Measurements from ENCODE around the gene MPPE1. TPM values are rescaled to one million over a fixed set of nuclear protein-coding genes. Genes with fewer than 3 reads are reported as not detected.

The MPPE1 gene
- total and polyA plus RNA-seq, 9 of the 15 experiments (the other 6 are each of a cell fraction or from before 2014, with no cell fraction given) = 10.7 to 19.5 (median 13.3) TPM

DNA sequence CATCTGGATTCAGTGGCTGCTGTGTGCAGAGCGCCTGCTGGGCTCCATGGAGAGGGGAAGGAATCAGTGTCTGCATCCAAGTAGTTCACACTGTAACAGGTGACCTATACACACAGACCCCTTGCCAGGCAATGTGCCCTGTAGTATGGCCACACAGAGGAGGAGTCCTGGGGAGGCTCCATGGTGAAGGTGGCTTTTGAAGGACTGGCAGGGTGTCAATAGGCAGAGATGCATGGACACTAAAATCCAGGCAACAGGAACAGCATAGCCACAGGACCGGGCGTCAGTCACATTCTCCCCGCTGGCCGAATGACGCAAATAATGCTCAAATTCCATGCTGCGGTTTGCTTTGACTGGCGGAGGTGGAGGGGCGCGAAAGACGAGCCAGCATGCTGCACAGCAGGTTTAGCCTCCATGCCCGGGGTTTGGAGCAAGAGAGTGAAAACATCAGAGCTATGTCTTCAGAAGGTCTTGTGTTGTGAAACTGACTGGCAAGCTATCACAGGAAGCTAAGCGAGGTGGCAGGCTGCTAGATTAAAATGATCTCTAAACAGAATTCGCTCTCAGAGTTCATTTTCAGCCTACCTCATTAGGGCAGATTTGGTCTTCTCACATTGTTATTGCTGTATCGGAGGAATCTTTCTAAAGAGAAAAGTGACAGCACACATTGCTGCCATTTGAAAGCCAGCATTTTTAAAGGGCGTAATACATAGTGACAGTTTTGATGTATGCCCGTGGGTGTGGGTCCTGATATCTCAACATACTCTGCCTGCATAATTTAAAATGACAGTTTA is 58.1 kb downstream of the MPPE1 start (continued):
- TF ChIP-seq, protein P1, sequence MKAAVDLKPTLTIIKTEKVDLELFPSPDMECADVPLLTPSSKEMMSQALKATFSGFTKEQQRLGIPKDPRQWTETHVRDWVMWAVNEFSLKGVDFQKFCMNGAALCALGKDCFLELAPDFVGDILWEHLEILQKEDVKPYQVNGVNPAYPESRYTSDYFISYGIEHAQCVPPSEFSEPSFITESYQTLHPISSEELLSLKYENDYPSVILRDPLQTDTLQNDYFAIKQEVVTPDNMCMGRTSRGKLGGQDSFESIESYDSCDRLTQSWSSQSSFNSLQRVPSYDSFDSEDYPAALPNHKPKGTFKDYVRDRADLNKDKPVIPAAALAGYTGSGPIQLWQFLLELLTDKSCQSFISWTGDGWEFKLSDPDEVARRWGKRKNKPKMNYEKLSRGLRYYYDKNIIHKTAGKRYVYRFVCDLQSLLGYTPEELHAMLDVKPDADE (conservative IDR thresholded peaks at IDR 0.05; ENCODE audit: control insufficient read depth, low read depth, low read length) = no peak
- TF ChIP-seq ETV1 (tag; conservative IDR thresholded peaks at IDR 0.05; ENCODE audit: low read depth) (no peak), POLR2AphosphoS5 (IDR thresholded peaks at IDR 0.05; ENCODE audit: control insufficient read depth, insufficient read depth, low read depth, low read length) (no peak), BHLHE40 (IDR thresholded peaks at IDR 0.05; ENCODE audit: low read length) (0 out of 2 replicates have a peak, but pooled peaks have one; percentile 5), RNF2 (IDR thresholded peaks at IDR 0.05) (0 out of 2 replicates have a peak, but pooled peaks have one; percentile 26), SNIP1 (IDR thresholded peaks at IDR 0.05; ENCODE audit: low read depth) (no peak), IFI16 (CRISPR knock-in tag; IDR thresholded peaks at IDR 0.05) (no peak)
- TF ChIP-seq, protein P2, sequence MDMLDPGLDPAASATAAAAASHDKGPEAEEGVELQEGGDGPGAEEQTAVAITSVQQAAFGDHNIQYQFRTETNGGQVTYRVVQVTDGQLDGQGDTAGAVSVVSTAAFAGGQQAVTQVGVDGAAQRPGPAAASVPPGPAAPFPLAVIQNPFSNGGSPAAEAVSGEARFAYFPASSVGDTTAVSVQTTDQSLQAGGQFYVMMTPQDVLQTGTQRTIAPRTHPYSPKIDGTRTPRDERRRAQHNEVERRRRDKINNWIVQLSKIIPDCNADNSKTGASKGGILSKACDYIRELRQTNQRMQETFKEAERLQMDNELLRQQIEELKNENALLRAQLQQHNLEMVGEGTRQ (CRISPR knock-in tag; IDR thresholded peaks at IDR 0.05) = no peak
- TF ChIP-seq, protein P3, sequence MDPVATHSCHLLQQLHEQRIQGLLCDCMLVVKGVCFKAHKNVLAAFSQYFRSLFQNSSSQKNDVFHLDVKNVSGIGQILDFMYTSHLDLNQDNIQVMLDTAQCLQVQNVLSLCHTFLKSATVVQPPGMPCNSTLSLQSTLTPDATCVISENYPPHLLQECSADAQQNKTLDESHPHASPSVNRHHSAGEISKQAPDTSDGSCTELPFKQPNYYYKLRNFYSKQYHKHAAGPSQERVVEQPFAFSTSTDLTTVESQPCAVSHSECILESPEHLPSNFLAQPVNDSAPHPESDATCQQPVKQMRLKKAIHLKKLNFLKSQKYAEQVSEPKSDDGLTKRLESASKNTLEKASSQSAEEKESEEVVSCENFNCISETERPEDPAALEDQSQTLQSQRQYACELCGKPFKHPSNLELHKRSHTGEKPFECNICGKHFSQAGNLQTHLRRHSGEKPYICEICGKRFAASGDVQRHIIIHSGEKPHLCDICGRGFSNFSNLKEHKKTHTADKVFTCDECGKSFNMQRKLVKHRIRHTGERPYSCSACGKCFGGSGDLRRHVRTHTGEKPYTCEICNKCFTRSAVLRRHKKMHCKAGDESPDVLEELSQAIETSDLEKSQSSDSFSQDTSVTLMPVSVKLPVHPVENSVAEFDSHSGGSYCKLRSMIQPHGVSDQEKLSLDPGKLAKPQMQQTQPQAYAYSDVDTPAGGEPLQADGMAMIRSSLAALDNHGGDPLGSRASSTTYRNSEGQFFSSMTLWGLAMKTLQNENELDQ (CRISPR knock-in tag; IDR thresholded peaks at IDR 0.05; ENCODE audit: borderline replicate concordance) = no peak
